Hematopoietic multipotent progenitor cell treated with erythropoietin and hydrocortisone succinate and interleukin-3 and kit ligand, for 15 days (in vitro differentiated cells): ENCODE data around the gene HELZ2.

Experiments used
- DNase-seq: peaks from one replicate; pipeline ENCODE4 v3.0.0-alpha.2; 2015; ENCODE audit warnings: low spot score

Gene HELZ2

GRCh38 chr20:63598479-63599395 is 24.7 kb upstream of the HELZ2 start:
- no peak for DNase-seq

DNA sequence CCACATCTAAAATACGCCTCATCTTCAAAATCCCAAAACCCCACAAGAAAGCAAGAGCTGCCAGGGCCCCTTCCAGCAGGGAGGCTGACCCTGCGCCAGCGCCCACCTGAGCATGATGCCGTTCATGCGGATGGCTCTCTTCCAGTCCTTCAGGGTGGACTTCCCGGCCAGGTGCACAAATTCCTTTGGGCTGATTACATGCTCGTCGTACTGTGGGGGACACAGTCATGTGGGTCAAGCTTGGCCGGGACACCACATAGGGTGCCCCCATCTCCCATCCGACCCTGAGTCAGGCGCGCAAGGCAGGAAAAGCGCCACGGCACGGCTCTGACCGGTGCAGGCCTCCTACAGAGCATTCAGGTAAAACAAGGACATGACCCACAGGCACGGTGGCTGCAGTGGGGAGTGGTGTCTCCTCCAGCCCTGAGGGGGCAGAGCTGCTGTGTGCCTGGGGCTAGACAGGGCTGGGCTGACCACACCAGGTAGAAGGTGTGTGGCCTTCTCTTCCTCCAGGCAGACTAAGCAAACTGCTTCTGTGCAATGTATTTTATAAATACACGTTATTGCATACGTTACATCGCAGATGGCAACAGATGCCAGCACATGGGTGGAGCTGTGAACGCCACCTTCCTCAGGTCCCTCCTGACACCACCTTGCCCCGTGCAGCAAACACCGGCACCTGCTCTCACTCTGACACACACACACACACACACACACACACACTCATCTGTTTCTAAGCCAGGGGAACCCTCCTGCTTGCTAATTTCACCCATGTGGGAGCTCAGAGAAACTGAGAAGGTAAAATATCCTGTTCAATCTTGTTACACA is 23.8 kb upstream of the HELZ2 start:
- no peak for DNase-seq

GRCh38 chr20:63596423-63596822 is 22.4 kb upstream of the HELZ2 start:
- DNase-seq: no peak

DNA sequence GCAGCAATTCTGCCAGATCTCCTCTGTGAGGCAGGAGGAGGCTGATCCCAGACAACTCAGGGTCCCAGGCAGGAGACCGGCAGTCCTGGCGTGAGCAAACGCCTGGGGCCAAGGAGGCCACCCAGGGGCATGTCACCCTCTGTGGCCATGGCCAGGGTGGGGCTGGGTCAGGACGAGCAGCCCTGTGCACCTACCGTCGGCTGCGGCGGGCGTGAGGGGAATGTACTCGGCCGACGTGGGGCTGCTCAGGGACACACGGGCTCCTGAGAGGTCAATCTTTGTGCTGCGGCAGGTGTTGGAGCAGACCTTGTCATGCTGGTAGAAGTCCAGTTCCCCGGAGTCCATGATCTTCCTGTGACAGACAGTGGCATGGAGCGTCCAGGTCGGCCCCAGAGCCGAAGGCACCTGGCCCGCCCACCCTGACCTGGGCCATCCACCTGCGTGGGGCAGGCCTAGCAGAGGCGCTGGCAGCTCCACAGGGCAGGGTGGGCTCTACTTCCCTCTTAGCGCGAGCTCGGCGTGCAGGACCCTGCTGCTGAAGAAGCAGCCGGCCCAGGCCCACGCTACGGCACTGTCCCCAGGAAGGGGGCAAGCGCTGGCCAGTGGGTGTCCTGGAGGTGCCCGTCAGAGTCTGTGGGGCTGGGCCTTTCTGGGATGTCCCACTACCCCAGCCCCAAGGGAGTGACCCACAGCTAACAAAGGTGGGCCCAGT is 21.5 kb upstream of the HELZ2 start:
- DNase-seq: no peak

DNA sequence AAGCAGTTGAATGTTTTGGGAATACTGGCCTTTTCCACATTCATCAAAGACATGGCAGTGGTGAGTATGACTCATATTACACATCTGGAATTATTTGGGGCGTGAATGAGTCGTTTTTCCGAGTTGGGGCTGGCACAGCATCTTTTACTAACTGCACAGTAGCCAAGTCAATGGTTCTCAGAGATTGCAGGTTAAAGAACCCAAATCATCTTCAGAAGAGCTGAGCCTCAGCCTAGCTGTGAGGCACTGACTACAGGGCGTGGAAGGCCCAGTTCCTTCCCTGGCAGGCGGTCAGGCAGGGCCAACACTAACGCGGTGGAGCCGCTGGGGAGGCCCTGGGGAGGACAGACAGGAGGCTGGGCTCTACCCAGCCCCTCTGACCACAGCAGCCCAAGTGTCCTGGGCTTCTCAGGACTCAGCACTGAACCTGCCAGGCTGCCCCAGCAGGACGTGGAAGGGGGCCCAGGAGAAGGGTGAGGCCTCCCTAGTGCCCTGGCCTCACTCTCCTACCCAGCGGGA is 20.1 kb upstream of the HELZ2 start:
- DNase-seq: no peak

DNA sequence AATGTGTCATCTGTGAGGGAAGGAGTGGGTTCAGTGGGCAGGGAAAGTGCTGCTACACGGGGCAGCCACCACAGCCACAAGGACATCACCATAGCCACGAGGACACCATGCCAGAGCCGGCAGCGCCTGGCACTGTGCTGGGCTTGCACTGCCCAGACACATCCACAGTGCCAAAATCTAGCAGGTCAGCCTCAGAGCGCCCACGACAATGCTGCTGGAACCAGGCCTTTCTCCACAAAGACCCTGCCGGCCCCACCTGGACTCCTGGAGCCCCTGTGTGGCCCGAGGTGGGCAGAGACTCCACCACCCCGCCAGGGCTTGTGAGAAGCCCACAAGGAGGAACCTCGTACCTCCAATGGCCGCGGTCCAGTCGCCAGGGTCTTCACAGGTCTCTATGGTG is 18.6 kb upstream of the HELZ2 start:
- no peak for DNase-seq

GRCh38 chr20:63591786-63592355 is 17.8 kb upstream of the HELZ2 start:
- DNase-seq: no peak

DNA sequence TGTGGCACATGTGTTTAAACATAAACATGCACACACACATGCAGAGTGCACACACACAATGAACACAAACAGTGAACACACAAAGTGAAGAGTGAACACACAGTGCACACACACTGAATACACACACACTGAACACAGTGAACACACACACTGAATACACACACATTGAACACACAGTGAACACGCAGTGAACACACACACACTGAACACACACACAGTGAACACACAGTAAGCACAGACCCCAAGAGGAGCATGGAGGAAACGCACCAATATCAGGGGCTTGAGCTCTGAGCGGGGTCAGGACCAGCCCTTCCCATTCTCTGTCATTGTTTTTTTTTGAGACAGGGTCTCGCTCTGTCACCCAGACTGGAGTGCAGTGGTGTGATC is 17.1 kb upstream of the HELZ2 start:
- no peak for DNase-seq

- no peak for DNase-seq
Observed at GRCh38 chr20:63590218-63591146, 16.4 kb upstream of the HELZ2 start.

DNA sequence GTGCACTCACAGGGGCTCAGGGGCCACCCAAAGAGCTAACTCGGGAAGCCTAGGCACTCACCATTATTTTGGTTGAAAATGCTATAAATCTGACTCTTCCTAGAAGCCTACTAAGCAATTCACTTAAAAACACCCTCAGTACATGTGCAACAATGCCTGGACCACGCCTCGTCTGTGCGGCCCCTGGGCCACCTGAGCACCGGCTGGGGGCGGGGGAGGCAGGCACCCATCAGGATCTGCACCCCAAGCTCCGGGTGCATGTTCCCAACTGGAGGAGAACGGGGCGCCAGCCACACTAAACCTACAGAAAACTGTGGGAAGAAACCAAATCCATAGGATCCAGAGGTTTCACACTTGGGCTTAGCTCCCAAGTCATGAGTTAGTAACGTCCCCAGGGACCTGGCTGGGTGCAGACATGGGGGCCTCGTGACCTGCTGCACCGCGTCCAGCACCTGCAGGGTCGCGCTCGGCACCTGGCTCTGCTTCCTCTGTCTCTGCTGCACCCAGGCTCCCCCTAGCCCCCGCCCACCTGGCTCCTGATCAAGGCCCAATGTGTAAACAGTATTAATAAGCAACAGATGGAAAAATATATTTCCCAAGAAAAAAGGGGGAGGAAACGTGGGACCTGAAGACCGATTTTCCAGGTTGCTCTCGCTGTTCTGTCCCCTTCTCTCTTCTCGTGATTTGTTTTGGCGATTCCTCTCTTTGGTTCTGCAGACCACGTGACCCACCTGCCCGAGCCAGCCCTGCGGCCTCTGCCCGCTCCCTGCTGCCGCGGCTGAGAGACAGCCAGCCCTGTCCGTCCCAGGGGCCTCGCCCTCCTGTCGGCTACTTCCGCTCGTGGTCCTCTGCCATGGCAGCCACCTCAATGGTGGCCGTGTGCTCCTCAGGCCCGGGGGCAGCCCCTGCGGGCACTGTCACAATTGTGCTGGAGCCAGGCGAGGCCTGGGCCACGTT is 15.5 kb upstream of the HELZ2 start:
- DNase-seq: no peak

GRCh38 chr20:63588641-63589041 is 14.6 kb upstream of the HELZ2 start:
- DNase-seq: no peak

GRCh38 chr20:63587776-63588591 is 13.9 kb upstream of the HELZ2 start:
- no peak for DNase-seq

- DNase-seq: no peak
Observed at GRCh38 chr20:63587256-63587655, 13.2 kb upstream of the HELZ2 start.

DNA sequence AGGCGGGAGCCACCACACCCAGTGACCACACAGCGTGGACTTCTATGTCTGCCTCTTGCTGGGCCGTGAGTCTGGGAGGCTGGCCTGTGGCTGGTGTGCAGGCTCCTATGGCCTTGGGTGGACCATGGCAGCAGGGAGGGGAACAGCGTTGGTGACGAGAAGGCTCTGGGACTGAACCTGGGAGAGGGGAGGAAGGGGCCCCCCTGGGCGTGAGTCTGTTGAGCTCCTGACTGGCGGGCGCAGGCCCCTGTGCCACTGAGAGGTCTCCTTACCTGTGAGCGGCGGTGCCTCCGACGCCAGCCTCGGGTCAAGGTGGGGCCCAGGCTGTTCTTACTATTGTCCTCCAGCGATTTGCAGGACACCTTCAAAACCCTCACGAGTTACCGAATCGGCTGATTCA is 12.8 kb upstream of the HELZ2 start:
- DNase-seq: no peak

DNA sequence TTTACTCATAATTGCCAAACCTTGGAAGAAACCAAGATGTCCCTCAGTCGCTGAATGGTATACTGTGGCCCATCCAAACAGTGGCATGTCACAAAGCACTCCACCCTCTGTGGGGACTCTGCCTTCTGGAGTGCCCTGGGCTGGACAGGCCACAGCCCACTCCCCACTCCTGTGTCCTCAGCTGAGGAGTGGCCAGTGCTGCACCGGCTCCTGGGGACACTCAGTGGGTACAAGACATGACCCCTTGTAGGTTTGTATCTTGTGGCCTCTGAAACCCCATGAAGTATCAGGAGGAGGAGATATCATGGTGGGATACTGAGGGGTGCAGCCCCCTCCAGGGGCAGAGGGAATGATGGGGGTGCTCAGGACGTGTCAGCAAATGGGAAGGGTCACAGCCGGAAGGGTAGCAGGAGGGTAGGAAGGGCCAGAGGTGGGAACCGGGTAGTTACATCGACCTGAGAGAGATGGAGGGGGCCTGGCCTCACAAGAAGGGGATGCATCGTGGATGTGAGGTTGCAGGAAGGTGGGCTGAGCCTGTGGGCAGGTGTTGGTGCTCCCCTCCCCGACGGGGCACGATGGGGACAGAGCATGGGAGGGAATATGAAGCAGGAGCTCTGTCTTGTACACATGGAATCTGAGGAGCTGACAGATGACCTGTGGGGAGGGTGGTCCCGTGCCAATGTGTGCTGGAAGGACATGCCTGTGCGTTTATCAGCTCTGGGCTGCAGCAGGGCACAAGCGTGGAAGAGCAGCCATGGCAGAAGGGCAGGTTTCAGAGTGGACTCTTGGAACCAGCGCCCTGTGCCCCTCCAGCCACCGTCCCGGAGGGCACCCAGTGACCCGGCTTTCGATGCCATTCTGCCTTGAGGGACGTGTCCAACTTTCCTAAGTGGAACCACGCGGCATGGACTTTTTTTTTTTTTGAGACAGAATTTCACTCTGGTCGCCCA is 11.9 kb upstream of the HELZ2 start:
- DNase-seq: no peak

- DNase-seq: no peak
Observed at GRCh38 chr20:63582382-63583063, 8.5 kb upstream of the HELZ2 start.
